Osteoblast (primary cell): ENCODE data around the gene SDHC. TPM values are rescaled to one million over a fixed set of nuclear protein-coding genes. Genes with fewer than 3 reads are reported as not detected.

Source experiments
- DNase-seq: peaks from one replicate; pipeline ENCODE4 v3.0.0; 2011; ENCODE audit warnings: low spot score, mixed read lengths; ENCODE audit not compliant: insufficient read length; ENCODE audit errors: missing footprints
- H2AFZ ChIP-seq: 2 replicates; pipeline ENCODE4 v1.6.0; 2011; ENCODE audit warnings: mild to moderate bottlenecking, low read length
- H3K27ac ChIP-seq: 2 replicates; pipeline ENCODE4 v1.5.1; 2011; ENCODE audit warnings: mild to moderate bottlenecking, low read depth, low read length, moderate library complexity
- H3K27me3 ChIP-seq: 2 replicates; pipeline ENCODE4 v1.6.0; 2012; ENCODE audit warnings: mild to moderate bottlenecking, control low read depth, inconsistent platforms, low read length, moderate library complexity; ENCODE audit not compliant: insufficient read depth
- H3K36me3 ChIP-seq: 2 replicates; pipeline ENCODE4 v1.5.1; 2011; ENCODE audit warnings: mild to moderate bottlenecking, low read length, control low read depth, moderate library complexity; ENCODE audit not compliant: insufficient read depth
- H3K4me1 ChIP-seq: 2 replicates; pipeline ENCODE4 v1.5.1; 2011; ENCODE audit warnings: mild to moderate bottlenecking, low read length, control low read depth, moderate library complexity; ENCODE audit not compliant: insufficient read depth
- H3K4me2 ChIP-seq: 2 replicates; pipeline ENCODE4 v1.6.0; 2011; ENCODE audit warnings: mild to moderate bottlenecking, low read length; ENCODE audit not compliant: insufficient read depth
- H3K4me3 ChIP-seq: fragments of 200-600 bp; sonication (generic); 3 replicates; pipeline ENCODE4 v1.5.1; 2012; ENCODE audit warnings: mild to moderate bottlenecking, low read length, inconsistent platforms; ENCODE audit not compliant: insufficient read depth
- H3K79me2 ChIP-seq: 2 replicates; pipeline ENCODE4 v1.6.0; 2012; ENCODE audit warnings: mild to moderate bottlenecking, low read length, control low read depth, inconsistent platforms; ENCODE audit not compliant: insufficient read depth
- H3K9me3 ChIP-seq: 2 replicates; pipeline ENCODE4 v1.5.1; 2011; ENCODE audit warnings: low read depth, low read length, control low read depth
- H4K20me1 ChIP-seq: 2 replicates; pipeline ENCODE4 v1.6.0; 2012; ENCODE audit warnings: mild to moderate bottlenecking, low read length, control low read depth; ENCODE audit not compliant: insufficient read depth
- total RNA-seq: library from RNA; depleted of rRNA; stranded (reverse); fragments of >200 nt; gene quantifications from 2 replicates; pipeline ENCODE4 v1.2.3, GENCODE V29; 2012
- TF ChIP-seq, protein P1 (sequence below): IDR thresholded peaks from 2 replicates; pipeline ENCODE4 v1.5.1; 2011; ENCODE audit warnings: mild to moderate bottlenecking, low read depth, low read length, moderate library complexity; ENCODE audit errors: extremely low read depth

The SDHC gene
- total RNA-seq, 1 donor: 20.3 TPM

DNA sequence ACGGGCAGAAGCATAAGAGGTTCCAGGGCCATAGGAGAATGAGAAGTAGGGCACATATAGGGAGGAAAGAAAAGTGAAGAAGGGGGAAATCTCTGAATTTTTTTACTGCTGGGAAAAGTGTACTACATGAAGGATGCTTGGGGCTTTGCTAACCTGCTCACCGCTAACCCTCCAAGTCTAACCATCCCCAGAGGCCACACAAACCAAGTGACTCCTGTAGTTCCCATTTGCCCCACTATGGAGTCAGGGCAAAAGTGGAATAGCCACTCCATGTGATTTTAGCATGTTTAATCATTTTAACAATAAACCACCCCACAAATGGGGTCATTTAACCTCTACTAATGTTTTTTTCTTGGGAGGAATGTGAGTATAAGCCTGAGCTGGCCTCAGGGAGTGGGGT lies 29.1 kb upstream of the SDHC start:
- Histone ChIP-seq H3K4me2 (no peak overlapping the region), H3K27ac (no peak overlapping the region), H4K20me1 (no peaks in the 10 kb centered on the region), H3K4me3 (no peak overlapping the region), H3K9me3 (no peaks in the 10 kb centered on the region), H3K79me2 (no peaks in the 10 kb centered on the region), H3K36me3 (no peaks in the 10 kb centered on the region), H2AFZ (no peak overlapping the region), H3K4me1 (no peaks in the 10 kb centered on the region), H3K27me3 (peaks cover 21% of the 10 kb centered on the region)
- TF ChIP-seq, protein P1, sequence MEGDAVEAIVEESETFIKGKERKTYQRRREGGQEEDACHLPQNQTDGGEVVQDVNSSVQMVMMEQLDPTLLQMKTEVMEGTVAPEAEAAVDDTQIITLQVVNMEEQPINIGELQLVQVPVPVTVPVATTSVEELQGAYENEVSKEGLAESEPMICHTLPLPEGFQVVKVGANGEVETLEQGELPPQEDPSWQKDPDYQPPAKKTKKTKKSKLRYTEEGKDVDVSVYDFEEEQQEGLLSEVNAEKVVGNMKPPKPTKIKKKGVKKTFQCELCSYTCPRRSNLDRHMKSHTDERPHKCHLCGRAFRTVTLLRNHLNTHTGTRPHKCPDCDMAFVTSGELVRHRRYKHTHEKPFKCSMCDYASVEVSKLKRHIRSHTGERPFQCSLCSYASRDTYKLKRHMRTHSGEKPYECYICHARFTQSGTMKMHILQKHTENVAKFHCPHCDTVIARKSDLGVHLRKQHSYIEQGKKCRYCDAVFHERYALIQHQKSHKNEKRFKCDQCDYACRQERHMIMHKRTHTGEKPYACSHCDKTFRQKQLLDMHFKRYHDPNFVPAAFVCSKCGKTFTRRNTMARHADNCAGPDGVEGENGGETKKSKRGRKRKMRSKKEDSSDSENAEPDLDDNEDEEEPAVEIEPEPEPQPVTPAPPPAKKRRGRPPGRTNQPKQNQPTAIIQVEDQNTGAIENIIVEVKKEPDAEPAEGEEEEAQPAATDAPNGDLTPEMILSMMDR: no peak
- DNase-seq: no peak

DNA sequence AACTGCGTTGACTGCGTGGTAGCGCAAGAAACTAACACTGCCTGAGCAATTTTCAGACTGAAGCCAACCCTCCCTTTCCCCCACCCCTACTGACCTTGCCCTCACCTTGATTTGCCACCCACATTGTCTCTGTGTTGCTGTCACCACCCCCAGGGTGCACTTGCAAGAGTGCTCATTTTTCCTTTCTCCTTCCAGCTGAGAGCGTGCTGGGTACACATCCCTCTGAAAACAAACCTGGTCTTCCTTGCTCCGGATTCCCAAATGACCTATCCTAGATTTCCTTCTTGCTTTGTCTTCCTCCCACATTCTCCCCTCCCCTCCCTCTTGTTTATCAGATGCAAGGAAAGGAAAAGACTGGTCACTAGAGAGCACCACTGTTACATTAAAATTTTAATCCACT lies 28.7 kb upstream of the SDHC start:
- Histone ChIP-seq H3K79me2 (no peaks in the 10 kb centered on the region), H3K4me3 (no peak overlapping the region), H2AFZ (no peak overlapping the region), H3K36me3 (no peaks in the 10 kb centered on the region), H3K4me1 (no peaks in the 10 kb centered on the region), H3K4me2 (no peak overlapping the region), H4K20me1 (no peaks in the 10 kb centered on the region), H3K9me3 (no peaks in the 10 kb centered on the region), H3K27me3 (peaks cover 21% of the 10 kb centered on the region), H3K27ac (no peak overlapping the region)
- peak; percentile 58 for DNase-seq
- TF ChIP-seq, protein P1: no peak

DNA sequence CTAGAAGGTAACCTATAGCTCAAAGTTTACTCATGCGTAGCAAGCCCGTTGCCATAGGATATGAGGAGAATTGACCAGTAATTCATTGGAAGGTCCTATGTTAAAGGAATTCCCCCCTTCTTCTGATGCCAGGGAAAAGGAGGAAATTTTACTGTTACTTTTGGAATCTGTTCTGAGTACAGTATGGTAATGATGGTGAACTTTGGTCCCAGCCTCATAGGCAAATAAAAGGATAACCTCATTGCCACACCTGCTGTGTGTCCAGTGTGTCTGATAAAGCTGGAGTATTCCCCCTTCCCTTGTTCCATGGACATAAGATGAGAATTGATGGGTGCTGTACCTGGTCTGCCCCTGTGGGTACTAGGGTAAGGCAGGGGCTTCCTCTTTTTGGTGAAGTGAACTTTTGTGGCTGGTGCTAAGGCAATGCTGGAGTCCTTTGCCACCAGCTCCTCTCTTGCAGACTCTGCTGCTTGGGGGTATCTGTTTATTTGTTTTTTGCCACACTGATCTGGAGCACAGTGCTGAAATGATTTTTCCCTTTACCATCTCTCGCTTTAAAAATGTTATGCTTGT lies 26.6 kb upstream of the SDHC start:
- H3K27me3 ChIP-seq: peaks cover 21% of the 10 kb centered on the region
- no peak overlapping the region for H3K4me3 ChIP-seq
- H3K79me2 ChIP-seq: no peaks in the 10 kb centered on the region
- no peak overlapping the region for H3K27ac ChIP-seq
- DNase-seq: peak; percentile 77
- H3K4me1 ChIP-seq: no peaks in the 10 kb centered on the region
- H3K36me3 ChIP-seq: no peaks in the 10 kb centered on the region
- no peak overlapping the region for H2AFZ ChIP-seq
- TF ChIP-seq, protein P1: no peak
- no peak overlapping the region for H3K4me2 ChIP-seq
- no peaks in the 10 kb centered on the region for H3K9me3 ChIP-seq
- H4K20me1 ChIP-seq: no peaks in the 10 kb centered on the region

DNA sequence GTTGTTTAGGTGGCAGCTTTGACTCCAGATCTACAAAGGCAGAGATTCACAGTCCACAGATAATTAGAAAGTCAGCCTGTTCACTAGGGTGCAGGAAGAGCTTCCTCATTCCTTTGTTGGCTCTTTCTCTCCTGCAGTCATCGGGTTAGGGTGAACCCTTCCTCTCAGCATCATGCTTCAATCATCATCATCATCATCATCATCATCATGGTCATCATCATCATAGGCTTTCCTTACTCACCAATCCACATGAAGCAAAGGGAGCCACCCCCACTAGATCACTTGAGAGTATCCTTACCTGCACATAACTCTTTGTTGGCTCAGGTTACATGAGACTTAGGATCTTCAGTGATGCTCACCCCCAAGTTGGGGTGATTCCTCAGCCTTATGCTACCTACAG lies 23.4 kb upstream of the SDHC start:
- H4K20me1 ChIP-seq: no peaks in the 10 kb centered on the region

More for the DNA sequence above, 23.4 kb upstream of the SDHC start:
- Histone ChIP-seq H3K36me3 (no peaks in the 10 kb centered on the region), H3K27me3 (peaks cover 4% of the 10 kb centered on the region), H3K27ac (no peak overlapping the region), H2AFZ (no peak overlapping the region), H3K9me3 (no peaks in the 10 kb centered on the region), H3K4me2 (no peak overlapping the region), H3K4me3 (no peak overlapping the region), H3K79me2 (no peaks in the 10 kb centered on the region), H3K4me1 (no peaks in the 10 kb centered on the region)
- no peak for DNase-seq
- TF ChIP-seq, protein P1: no peak
